ENCODE results near the gene CCDC149. TPM values are rescaled to one million over a fixed set of nuclear protein-coding genes. Genes with fewer than 3 reads are reported as not detected.

Gene CCDC149
- total and polyA plus RNA-seq, 2 of the 13 experiments (the other 11 are each of a cell fraction or from before 2014, with no cell fraction given): 0.44 to 0.95 TPM

- FAIRE-seq: no peak
- POLR2A ChIA-PET: no interaction called here
- no peaks in the 10 kb centered on the region for H3K9me3 ChIP-seq (ENCODE audit: low read length)
- no TSS peak for BruUV-seq (replicated peaks)
- CTCF ChIA-PET (ENCODE audit: low intra/inter-chr PET ratio, low total read pairs): no interaction called here
- no peak overlapping the region for H3K4me3 ChIP-seq (replicated peaks in 1 of 3; ENCODE audit: insufficient read depth in 1 of 3, low read depth in 2 of 3, low read length in 3 of 3)
- in situ Hi-C loops (cut with HindIII; ENCODE audit: extremely low pct_ligation_motif_present, low pct_unique_long_range_greater_than_20kb) (no loop called here), intact Hi-C loops (cut with micrococcal nuclease; ENCODE audit: unreplicated experiment) (no loop called here)
- no peak for DNase-seq (ENCODE audit: low spot score)
- 0% methylated on average over 3 of the region's 3 CpGs for WGBS (ENCODE audit: low lambda C conversion rate)
- no peak overlapping the region for H2AFZ ChIP-seq (ENCODE audit: low read length)
- H3K4me2 ChIP-seq (ENCODE audit: low read depth, low read length): no peak overlapping the region
- H3K27ac ChIP-seq (ENCODE audit: extremely low read length, insufficient read depth, low read length): no peak overlapping the region
- no peaks in the 10 kb centered on the region for H3K36me3 ChIP-seq (replicated peaks in 1 of 2; ENCODE audit: control insufficient read depth in 1 of 2, insufficient read depth in 2 of 2, low read length in 2 of 2)
- H3K79me2 ChIP-seq (ENCODE audit: insufficient read depth, low read length): no peaks in the 10 kb centered on the region
- H3K9ac ChIP-seq (ENCODE audit: insufficient read depth, low read depth, low read length): no peak overlapping the region
- no peaks in the 10 kb centered on the region for H3K27me3 ChIP-seq (ENCODE audit: control insufficient read depth in 1 of 2, insufficient read depth in 2 of 2, low read length in 2 of 2)
- no peaks in the 10 kb centered on the region for H3K4me1 ChIP-seq (ENCODE audit: insufficient read depth, low read length)
- no peak for ATAC-seq
- H4K20me1 ChIP-seq (ENCODE audit: insufficient read depth, low read length): no peaks in the 10 kb centered on the region
- TF ChIP-seq, protein P1, sequence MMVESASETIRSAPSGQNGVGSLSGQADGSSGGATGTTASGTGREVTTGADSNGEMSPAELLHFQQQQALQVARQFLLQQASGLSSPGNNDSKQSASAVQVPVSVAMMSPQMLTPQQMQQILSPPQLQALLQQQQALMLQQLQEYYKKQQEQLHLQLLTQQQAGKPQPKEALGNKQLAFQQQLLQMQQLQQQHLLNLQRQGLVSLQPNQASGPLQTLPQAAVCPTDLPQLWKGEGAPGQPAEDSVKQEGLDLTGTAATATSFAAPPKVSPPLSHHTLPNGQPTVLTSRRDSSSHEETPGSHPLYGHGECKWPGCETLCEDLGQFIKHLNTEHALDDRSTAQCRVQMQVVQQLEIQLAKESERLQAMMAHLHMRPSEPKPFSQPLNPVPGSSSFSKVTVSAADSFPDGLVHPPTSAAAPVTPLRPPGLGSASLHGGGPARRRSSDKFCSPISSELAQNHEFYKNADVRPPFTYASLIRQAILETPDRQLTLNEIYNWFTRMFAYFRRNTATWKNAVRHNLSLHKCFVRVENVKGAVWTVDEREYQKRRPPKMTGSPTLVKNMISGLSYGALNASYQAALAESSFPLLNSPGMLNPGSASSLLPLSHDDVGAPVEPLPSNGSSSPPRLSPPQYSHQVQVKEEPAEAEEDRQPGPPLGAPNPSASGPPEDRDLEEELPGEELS (CRISPR knock-in tag; IDR thresholded peaks at IDR 0.05): no peak
- TF ChIP-seq CENPX (CRISPR knock-in tag; IDR thresholded peaks at IDR 0.05): no peak
- TF ChIP-seq EEA1 (CRISPR knock-in tag; IDR thresholded peaks at IDR 0.05; ENCODE audit: borderline replicate concordance): no peak
- no peak for TF ChIP-seq HNRNPK (IDR thresholded peaks at IDR 0.05; ENCODE audit: low read depth, low read length, poor library complexity, severe bottlenecking)
- TF ChIP-seq RBFOX2 (IDR thresholded peaks at IDR 0.05; ENCODE audit: low read depth, low read length): no peak
- TF ChIP-seq NR2F1 (CRISPR knock-in tag; IDR thresholded peaks at IDR 0.05): no peak
- TF ChIP-seq TIGD3 (CRISPR knock-in tag; IDR thresholded peaks at IDR 0.05; ENCODE audit: borderline replicate concordance): no peak
- no peak for TF ChIP-seq MAFF (IDR thresholded peaks at IDR 0.05; ENCODE audit: low read depth, low read length)
- no peak for TF ChIP-seq ZBTB20 (CRISPR knock-in tag; IDR thresholded peaks at IDR 0.05; ENCODE audit: borderline replicate concordance, low read depth)
- no peak for TF ChIP-seq TBX2 (CRISPR knock-in tag; IDR thresholded peaks at IDR 0.05; ENCODE audit: borderline replicate concordance)
- no peak for TF ChIP-seq GPN1 (CRISPR knock-in tag; IDR thresholded peaks at IDR 0.05; ENCODE audit: borderline replicate concordance)
- no peak for TF ChIP-seq PLSCR1 (CRISPR knock-in tag; IDR thresholded peaks at IDR 0.05; ENCODE audit: borderline replicate concordance)
- TF ChIP-seq ZNF816 (CRISPR knock-in tag; IDR thresholded peaks at IDR 0.05; ENCODE audit: borderline replicate concordance): no peak
- no peak for TF ChIP-seq ARNT2 (CRISPR knock-in tag; IDR thresholded peaks at IDR 0.05; ENCODE audit: low read depth)
- no peak for TF ChIP-seq NFRKB (IDR thresholded peaks at IDR 0.05)
Measured at GRCh38 chr4:24775750-24776149, 137.1 kb downstream of the CCDC149 start.

Data from HepG2 (cell line).